GM18868 (cell line): ENCODE data around the gene FCN1.

Experiments used
- ATAC-seq: cut with Tn5 transposase; IDR thresholded peaks from one replicate; pipeline ENCODE4 v1.9.1; 2021; ENCODE audit warnings: mild to moderate bottlenecking, moderate library complexity; ENCODE audit not compliant: unreplicated experiment

FCN1 gene

DNA sequence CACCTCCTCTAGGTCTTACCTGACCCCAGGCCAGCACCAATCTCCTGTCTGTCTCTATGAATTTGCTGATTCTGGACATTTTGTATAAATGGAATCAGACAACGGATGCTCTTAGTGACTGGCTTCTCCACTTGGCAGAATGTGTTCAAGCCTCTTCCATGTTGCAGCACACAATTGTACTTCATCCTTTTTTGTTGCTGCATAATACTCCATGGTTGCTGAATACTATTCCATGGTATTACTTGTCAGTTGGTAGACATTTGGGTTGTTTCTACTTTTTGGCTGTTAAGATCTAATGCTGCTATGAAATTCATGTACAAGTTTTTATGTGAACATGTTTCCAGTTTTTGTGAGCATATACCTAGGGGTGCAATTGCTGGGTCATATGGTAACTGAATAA is 34.3 kb upstream of the FCN1 start:
- no peak for ATAC-seq

DNA sequence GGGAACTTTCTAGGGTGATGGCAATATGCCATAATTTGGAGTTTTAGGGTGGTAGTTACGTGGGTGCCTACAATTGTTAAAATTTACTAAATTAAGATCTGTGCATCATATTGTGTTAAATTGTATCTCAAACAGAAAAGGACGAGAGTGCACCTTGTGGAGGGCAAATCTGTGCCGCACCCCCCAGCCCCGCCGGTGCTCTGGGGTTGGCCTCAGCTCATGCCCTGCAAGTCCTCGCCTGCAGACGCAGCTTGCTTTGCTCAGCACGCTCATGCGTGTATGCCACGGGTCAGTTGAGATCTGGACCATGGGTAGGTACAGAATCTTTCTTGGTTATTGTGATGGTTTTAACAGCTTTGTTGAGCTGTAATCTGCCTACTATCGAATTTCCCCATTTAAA is 33.7 kb upstream of the FCN1 start:
- ATAC-seq = no peak

DNA sequence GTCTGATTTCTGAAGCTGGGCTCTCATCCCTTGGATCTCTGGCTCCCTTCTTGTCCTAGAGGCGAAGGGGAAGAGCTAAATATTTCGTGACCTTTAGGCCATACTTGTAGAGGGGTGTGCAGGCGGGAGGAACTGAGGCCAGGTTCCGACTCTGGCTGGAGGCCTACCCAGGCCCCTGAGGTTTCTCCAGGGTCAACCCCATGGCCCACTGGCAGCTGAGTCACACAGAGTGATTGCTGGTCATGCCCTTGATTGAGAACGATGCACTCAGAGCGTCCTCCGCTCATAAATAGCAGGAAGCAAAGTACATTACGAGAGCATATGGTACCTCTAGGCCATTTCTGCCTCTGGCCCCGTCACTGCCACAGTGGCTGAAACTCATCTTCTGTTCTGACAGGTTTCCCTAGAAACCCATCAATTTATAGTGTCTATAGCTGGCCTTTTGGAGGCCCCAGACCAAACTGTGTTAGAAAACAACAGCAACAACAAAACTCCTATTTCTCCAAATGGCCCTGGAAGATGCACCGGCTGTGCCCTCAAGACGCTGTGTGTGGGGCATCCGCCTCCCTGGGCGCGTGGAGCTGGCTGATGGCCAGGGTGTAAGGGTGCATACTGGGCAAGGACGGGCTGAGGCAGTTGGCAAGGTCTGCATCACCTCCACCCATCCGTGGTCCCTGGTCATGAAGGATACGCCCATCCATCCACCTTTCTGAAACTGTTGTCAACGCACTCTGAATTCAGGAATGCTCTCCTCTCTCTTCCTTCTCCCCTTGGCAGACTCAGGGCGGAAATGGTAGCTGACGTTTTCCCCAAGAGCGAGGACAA is 32.9 kb upstream of the FCN1 start:
- no peak for ATAC-seq

DNA sequence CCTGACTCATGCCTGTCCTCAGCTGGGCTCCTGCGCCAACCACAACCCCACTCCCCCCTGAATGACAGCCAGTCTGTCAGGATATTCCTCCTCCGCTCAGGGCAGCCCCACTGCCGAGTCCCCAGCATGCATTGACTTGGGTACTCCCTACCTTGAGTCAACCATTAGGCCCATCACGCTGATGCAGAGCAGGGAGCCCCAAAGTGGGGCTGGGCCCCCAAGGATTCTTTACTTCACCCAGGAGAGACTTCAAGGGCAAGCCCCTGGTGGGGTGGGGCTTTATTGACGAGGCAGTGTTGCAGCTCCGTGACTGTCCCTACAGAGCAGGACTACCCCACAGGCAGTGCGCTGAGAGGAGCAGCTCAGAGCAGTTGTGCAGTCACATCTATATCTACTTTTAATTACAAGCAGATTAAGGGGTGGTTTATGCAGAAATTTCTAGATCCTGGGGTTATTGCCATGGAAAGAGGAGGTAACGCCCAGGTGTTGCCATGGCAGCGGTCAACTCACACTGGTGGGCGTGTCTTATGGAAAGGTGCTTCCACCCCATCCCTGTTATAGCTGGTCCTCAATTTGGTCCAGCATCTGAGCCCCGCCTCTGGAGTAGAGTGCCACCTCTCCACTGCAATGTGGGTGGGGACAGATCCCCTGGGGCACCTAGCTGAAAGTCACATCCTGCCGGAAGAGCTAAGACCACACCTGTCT is 32.1 kb upstream of the FCN1 start:
- no peak for ATAC-seq

DNA sequence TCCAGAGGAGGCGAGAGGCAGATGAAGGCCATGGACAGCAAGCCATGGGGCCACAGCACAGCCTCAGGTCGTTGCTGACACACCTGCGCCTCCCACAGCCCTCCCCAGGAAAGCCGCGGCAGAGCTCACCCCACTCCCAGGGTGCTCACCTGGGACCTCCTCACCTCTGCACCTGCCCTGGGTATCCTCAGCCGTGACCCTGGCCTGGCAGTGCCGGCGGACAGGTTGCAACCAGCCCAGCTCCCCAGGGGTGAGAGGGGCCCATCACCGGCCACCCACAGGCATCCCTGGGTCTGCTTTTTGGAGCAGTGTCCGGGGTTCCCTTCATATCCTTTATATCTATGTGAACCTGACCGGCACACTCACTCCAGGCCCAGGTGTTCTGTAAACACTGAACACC is 30.4 kb upstream of the FCN1 start:
- ATAC-seq = no peak

DNA sequence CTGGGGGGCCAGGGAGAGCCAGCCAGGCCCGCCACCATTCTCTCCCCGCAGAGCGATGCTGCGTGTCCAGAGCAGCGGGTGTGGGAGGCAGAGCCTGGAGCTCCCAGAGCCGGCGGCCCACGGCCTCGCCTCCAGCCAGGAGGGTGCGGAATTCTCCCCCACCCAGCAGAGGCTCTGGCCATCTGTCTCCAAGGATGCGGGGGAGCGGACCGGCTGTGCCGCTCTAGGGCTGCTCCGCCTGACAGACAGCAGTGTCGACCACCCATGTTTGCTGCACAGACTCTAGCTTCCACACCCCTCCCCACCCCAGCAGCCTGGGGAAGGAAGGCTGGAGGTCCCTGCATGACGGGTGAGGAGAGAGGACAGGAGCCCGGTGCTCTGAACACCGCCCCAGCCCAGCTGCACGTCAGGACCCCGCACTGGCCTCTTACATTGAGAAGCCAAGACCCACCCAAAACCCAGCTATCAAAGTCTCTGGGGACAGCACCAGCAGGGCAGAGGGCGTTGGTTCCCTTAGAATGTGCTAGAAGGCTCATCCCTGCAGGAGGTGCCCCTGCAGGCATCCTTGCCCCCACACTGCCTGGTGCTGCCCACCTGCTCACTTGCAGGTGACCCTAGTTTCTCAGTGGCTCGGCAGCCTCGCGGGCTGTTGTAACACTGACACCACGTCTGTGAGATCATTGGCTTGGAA is 29.7 kb upstream of the FCN1 start:
- ATAC-seq = no peak

DNA sequence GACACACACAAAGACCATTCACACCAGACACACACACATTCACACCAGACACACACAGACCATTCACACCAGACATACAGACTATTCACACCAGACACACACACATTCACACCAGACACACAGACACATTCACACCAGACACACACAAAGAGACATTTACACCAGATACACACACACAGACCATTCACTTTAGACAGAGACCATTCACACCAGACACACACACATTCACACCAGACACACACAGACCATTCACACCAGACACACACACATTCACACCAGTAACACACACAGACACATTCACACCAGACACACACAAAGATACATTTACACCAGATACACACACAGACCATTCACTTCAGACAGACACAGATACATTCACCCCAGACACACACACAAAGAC is 29.0 kb upstream of the FCN1 start:
- ATAC-seq = no peak

DNA sequence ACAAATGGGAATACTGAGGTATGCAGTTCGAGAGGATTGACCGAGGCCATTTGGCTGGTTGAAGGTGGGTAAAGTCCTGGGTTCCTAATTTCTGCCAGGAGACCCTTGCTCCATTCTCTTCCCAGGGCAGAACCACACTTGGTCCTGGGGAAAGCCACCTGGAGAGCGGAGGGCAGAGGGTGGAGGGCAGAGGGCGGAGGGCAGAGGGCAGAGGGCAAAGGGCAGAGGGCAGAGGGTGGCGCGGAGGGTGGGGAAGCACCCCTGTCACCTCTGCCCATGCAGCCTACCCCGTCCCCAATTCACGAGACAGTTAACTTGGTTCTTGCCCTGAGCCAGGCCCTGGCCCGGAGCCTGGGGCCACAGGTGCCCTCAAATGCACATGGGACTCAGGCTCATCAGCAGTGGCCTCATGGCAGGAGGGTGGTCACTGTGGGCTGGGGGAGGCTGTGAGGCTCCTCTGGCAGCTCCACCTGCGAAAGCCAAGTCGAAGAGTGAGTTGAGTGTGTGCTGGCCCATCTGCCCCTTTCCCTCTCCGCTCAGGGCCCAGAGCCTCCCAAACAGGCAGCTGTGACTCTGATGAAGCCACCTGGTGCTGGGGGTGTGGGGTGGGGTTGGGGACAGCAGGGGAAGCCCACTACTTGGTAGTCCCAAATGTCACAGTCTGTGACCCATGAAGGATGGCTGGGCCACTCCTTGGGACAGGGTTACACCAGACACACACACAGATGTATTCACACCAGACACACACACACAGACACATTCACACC is 28.0 kb upstream of the FCN1 start:
- ATAC-seq = no peak

DNA sequence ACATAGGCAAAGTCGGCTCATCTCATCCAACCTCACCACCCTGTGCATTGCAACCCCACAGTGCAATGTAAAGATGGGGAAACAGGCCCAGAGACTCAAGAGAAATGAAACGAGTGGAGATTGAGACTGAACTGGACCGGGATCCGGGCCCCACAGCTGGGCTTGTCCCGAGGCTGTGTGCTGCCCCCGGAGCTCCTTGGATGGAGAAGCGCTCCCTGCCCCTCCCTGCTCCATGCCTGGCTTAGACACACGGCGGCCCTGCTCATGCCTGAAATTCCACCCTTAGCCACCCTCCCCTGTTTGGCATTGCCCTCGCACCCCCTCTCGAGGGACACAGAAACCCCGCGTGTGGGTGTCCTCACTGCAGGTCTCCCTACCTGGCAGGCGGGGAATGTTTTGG is 27.2 kb upstream of the FCN1 start:
- ATAC-seq = no peak

DNA sequence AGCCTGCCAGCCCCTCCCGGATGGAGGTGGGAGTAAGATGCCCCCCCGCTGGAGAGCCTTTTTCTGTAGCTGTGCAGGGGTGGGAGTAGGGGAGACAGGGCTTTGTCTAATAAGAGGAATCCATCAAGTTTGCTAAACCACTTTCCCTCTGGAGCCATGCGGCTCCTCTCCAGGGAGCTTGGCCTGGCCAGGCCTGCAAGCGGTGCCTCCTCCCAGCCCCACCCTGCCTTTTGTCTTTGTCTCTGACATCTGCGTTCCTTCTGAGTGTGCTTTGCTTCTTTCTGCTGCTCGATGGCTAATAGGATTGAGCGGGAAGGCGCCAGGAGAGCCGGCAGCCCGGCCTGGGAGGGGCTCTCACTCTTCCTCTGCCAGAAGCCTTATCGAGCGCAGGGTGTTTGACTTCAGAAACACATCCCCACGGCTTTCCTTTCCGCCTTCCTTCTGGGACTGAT is 26.7 kb upstream of the FCN1 start:
- no peak for ATAC-seq

DNA sequence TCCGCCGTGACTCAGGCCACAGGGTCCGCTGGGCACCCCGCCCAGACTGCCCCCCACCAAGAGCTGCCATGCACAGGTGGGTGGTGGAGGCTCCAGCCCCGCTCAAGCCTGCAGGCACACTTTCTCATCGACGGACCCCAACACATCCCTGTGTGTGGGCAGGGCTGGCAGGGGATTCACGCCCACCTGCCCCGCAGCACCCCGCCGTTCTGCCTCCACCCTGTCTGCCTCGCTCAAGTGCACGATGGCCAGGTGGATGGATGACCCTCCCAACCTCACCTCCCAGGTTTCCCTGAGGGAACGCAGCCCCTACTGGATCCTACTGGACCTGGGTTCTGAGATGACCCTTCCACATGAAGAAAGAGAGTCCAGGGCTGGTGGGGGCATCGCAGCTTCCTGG is 26.1 kb upstream of the FCN1 start:
- ATAC-seq = no peak

DNA sequence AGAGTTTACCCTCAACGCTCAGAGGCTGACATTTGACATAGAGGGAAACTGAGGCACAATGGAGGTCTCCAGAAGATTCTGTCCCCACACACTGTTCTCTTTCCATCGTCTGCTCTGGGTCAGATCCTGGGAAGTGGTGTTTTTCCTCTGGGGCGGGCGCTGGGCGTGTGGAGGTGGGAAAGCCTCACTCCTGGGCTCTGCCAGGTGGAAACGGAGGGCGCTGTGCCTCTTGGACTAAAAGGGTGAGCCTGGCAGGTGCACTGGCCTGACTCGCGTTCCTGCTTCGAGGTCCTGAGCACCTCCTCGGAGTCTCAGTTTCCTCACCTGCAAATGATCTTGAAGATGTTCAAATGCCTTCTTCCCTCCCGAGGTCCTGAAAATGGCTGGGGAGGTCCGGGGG is 25.7 kb upstream of the FCN1 start:
- no peak for ATAC-seq

DNA sequence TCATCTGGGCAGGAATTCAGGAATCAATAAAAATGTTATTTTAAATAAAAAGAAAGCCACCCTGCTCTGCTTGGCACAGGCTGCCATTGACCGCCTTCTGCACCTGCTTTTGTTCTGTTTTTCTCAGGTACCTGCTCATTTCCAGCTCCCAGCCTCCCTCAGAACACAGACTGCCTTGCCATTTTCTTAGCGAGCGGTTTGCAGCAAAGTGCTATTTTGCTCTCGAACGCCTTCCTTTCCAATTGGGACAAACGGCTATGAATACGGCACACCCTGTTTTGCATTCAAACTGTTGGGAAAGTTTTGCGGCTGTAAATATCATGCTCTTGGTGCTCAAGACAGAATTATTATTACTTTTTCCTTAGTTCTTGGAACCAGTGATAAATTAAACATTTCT is 25.1 kb upstream of the FCN1 start:
- no peak for ATAC-seq

DNA sequence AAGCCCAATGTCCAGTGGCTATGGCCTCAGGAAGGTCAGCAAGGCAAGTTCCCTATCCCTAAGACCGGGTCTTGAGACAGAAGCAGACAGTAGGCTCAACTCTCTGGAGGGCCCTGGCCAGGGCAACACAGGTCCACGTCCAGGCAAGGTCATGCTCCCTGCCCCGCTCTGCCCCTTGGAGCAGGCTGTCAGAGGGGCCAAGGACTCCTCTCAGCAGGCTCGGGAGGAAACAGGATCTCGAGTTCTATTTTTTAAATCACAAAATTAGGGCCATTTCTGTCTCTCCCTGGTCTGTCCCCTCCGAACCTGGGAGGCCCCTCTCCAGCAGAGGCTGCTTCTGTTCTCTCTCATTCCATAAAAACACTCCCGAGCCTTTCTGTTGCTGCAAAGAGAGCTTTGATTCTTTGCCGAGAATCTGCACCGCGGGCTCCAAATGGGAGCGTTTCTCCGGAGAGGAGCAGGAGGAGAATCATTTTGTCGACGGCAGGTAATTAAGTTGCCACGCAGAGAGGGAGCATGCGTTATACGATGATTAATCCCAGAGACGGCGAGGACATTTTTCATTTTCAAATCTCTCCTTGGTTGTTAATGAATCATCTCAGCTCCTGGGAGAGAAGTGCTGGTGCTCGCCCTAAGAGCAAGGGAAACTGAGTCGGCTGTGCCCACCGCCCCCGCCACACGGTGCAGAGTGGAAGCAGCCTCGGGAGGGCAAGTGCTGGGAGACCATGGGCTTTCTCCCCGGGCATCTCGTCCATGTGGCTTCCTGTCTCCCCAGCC is 24.5 kb upstream of the FCN1 start:
- ATAC-seq = no peak

DNA sequence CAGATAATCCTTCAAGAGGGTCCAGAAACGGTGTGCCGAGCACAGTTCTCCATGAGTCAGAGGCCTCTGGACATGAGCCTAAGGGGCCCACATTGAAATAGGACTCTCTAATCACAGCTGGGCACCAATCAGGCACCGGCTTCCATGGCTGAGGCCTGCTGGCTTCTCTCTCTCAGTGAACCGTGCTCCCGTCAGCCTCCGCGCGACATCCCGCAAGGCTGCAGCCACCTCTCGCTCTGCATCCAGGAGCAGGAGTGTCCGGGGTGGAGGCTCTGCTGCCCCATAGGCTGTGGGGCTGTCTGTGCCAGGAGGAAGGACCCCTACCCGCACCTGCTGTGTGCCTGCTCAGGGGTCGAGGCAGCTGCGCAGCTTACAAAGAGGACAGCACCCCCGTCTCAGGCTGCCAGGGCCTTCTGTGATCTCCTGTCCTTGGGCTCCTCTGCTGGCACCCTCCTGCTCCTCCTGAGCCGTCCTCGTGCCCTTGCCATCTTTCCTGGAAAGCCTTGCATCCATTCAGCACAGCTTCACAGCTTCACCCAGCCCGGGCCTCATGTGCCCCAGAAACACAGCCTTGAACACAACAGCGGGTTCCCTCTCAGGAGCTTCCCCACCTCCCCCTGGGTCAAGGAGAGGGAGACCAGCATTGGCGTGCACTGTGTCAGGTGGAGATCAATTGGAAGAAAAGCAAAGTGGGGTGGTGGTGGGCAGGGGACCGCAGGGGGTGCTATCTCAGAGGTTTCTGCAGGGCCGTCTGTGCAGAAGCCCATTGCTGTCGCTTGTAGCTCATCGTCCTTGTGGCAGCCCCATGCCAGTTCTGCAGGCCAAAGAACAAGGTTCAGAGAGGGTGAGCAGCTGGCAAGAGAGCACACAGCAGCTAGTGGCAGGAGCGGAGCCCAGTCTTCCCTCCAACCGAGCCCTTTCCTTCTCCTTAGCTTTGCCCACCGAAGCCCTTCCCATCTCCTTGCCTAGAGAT is 22.8 kb upstream of the FCN1 start:
- no peak for ATAC-seq

DNA sequence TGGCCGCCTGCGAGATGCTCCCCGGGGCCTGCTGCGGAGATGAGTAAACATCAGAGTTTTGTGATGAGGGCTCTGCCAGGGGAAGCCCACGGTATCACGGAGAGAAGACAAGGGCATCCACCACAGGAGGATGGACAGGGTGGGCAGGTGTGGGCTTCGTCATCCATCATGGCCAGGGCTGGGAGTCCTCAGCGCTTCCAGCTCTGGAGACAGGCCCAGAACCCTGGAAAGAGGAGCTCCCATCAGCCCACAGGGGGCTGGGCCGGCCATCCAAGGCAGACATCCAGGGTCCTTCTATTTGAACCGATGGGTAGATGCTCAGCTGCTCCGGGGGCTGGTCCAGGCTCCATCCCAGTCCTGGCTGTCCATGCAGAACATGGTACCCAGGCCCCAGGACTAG is 22.1 kb upstream of the FCN1 start:
- ATAC-seq = no peak

DNA sequence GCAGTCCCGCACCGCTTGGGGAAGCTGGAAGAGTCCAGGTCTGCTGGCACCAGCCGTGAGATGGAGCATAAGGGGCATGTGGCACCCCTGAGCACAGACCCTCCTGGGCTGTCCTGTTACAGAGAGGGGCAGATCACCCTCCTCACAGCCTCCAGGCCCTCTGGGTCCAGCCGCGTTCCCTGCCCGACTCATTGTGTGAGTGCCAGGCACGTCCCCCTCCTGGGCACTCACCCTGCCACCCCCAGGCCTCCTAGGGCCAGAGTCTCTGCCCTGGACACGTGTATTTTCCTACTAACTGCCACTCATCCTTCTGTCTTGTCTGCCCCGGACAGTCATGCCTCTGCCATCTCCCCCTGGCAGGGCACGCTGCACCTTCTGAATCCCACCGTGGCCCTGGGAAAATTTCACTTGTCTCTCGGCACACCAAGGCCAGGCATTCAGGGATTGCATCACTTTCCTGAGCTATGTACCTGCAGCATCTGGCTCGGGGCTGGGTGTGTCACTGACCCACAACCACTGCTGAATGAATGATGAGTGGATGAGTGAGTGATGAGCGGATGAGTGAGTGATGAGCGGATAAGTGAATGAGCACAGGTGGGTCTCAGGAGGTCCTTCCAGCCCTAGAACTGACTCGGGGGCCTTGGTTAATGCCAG is 21.5 kb upstream of the FCN1 start:
- no peak for ATAC-seq

DNA sequence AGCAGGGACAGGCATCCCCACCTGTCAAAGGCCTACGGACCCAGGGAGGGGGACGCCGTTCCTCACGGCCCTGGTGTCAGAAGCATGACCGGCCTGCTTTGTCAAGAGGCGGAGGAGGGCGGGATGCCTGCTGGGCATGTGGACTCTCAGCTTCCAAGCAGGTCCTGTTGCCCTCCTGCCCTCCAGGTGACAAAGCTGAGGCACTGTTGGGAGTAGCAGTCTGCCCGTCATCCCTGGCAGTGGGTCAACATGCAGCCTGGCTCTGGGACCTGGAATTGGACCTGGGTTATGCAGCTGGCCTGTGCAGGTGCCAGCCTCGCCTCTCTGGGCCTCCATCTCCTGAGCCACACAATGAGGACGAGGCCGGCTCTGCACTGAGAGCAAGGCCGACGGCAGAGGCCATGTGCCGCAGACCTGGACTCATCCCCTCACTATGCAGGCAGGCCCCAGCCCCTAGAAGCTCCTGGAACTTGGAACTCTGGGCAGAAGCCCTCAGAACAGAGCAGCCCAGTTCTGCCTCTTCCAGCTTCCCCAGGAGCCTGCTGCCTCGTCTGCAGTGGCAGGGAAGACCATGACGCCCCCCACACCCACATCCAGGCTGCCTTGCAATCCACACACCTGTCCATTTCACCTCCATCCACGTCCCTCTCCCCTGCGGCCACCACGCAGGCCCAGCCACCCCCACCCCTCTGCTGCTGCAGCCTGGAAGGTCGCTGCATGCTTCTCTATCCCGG is 20.8 kb upstream of the FCN1 start:
- ATAC-seq = no peak
